Skeletal muscle satellite cell (primary cell): ENCODE results near the gene IDI1.
A peak's percentile ranks its signal among the peaks of the same experiment; 100 is the strongest.

ENCODE experiments used
- H3K27me3 ChIP-seq: 2 replicates; pipeline ENCODE4 v1.7.0; 2013; ENCODE audit warnings: low read length; ENCODE audit not compliant: control insufficient read depth, insufficient read depth
- H3K36me3 ChIP-seq: 2 replicates; pipeline ENCODE4 v1.7.0; 2013; ENCODE audit warnings: mild to moderate bottlenecking, control low read depth, low read length; ENCODE audit not compliant: insufficient read depth
- H3K4me1 ChIP-seq: 2 replicates; pipeline ENCODE4 v1.7.0; 2013; ENCODE audit warnings: low read length; ENCODE audit not compliant: control insufficient read depth, insufficient read depth
- H3K4me2 ChIP-seq: 2 replicates; pipeline ENCODE4 v1.7.0; 2013; ENCODE audit warnings: mild to moderate bottlenecking, low read length
- H3K4me3 ChIP-seq: 2 replicates; pipeline ENCODE4 v1.7.0; 2013; ENCODE audit warnings: low read length
- H3K9ac ChIP-seq: 2 replicates; pipeline ENCODE4 v1.7.0; 2013; ENCODE audit warnings: mild to moderate bottlenecking, low read depth, low read length, moderate library complexity
- H3K9me3 ChIP-seq: replicated peaks from 2 replicates; pipeline ENCODE4 v1.7.0; 2013; ENCODE audit warnings: mild to moderate bottlenecking, control low read depth, low read length

IDI1 gene

GRCh38 chr10:990808-991207 is 58.1 kb downstream of the IDI1 start:
- Histone ChIP-seq H3K4me1 (peaks cover 31% of the 10 kb centered on the region), H3K9ac (no peak overlapping the region), H3K27me3 (no peaks in the 10 kb centered on the region), H3K9me3 (no peaks in the 10 kb centered on the region), H3K4me3 (no peak overlapping the region), H3K36me3 (peaks cover 54% of the 10 kb centered on the region), H3K4me2 (peak overlapping the region; percentile 2)
